HS-27A (cell line): ENCODE measurements around the gene SLC2A1.

Source experiments
- DNase-seq: peaks from one replicate; pipeline ENCODE4 v3.0.0-alpha.2; 2012; ENCODE audit warnings: low read depth, missing footprints

The SLC2A1 gene

GRCh38 chr1:42942444-42942843 is 16.2 kb downstream of the SLC2A1 start:
- DNase-seq, result no peak

DNA sequence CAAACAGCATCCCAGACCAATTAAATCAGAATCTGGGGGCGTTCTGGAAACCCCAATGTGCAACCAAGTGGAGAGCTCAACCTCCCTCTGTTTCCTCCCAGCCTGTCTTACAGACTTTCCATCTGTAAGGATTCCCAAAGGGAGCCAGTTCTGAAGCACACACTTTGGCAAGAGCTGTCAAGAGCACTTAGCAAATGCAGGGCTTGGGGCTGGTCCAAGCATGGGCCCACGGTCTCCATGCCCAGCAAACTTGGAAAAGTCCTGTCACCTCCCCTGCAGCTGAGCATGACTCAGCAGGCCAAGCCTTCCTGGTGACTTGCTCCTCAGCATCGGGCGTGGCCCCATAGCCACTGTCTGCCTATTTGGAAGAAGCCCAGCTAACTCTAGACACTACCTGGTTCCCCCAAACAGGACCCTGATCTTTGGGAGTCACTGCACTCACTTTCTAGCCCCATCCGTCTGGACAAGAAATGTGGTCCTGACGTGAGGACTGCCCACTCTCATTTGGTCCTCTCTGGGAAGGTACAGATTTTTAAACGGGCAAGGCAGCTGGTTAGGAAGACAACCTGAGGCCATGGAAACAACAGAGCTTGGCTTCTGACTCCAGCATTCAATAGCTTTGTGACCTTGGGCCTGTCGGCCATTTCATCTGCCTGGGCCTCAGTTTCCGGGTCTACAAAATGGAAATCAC is 16.9 kb downstream of the SLC2A1 start:
- DNase-seq, result peak; percentile 91

- peak; percentile 100 for DNase-seq
These were observed 17.6 kb downstream of the SLC2A1 start for GRCh38 chr1:42940851-42941639.

DNA sequence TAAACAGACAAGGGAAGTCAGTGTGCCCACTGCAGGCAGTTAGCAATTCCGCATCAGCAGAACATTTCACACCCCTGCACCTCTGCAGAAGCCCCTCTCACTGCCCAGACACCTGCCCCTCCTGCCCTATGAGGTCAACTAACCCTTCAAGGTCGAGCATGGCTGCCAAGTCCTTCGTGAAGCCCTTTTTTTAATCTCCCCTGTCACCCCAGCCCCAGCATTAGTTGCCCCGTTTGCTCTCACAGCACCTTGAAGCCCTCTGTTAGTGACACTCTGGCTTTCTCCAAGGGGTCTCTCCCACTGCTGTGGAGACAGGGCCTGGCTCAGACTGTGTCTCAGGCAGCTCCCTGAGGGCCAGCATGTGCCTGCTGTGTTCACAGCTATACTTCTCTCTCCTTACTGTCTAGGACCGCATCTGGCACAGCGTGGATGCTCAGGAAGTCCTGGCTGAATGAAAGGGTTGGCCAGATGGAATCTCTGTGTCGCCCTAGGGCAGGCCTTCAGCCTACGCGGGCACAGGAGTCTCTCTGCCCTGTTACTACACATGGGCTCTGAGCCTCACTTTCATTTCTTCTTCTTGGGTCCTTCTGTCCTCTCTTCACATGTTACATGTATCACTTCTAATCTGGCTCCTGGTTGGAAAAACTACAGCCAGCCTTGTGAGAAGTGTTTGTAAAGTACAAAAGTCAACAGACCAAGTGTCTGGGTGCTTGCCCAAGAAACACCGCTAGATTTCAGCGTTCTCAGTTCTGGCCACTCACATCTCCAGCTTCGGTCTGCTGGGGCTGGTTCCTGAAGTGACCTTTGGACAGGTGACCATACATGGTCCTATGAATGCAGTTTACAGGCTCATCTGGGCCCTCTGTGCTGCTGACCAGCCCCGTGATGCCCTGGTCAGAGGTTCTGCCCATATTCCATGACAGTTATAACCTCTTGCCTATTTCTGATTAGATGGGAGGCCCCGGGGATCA is 19.7 kb downstream of the SLC2A1 start:
- no peak for DNase-seq

DNA sequence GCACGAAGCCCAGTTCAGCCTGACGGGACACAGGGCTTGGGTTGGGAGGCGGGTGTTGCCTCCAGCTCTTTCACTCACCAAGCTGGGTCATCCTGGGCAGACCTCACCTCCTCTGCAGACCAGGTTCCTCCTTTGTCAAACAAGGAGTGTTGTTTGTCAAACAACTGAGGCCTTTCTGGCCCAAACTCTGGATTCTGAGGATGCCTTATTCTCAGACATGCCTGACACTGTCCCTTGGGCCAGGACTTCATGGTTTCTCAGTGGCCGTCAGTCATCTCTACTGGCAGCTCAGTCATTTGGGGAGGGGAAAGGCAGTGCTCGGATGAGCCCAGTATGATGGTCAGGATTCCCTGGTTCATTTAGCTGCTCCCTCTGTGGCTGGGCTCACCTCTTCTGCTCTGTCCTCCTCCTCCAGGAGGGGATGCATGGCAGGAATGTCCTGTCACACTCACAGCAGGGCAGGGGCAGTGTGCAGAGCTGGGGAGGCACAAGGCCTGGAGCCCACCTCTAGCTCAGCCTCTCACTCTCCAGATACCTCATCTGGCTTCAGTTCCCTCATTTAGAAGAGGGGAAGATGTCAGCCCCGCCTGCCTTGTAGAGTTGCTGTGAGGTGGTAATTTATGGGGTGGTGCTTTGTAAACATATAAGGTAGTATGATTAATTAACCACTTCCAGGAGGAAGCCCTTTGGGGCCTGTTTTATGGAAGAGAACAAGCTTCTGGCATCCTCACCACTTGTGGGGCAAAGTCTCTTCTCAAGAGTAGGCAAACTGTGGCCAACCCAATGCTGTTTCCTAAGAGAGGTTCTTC is 20.6 kb downstream of the SLC2A1 start:
- no peak for DNase-seq

- DNase-seq, result no peak
These were observed 21.4 kb downstream of the SLC2A1 start for GRCh38 chr1:42937141-42937696.

- peak; percentile 82 for DNase-seq
These were observed 22.2 kb downstream of the SLC2A1 start for GRCh38 chr1:42936309-42937078.

DNA sequence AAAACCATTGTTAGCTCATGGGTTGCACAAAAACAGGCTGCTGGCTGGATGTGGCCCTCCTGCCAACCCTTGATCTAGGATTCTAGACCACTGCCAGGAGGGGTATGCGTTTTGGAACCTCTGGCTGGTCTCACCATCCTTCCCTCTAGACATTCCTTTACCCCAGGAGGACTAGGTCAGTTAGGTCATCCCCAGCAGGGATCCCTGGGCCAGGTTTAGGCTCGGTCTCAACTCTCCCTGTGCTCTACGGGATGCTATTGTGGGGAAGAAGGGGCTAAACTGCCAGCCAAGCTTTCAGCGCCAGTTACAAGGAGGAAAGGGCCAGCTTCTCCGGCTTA is 22.7 kb downstream of the SLC2A1 start:
- DNase-seq, result no peak

GRCh38 chr1:42935313-42935895 is 23.3 kb downstream of the SLC2A1 start:
- no peak for DNase-seq

DNA sequence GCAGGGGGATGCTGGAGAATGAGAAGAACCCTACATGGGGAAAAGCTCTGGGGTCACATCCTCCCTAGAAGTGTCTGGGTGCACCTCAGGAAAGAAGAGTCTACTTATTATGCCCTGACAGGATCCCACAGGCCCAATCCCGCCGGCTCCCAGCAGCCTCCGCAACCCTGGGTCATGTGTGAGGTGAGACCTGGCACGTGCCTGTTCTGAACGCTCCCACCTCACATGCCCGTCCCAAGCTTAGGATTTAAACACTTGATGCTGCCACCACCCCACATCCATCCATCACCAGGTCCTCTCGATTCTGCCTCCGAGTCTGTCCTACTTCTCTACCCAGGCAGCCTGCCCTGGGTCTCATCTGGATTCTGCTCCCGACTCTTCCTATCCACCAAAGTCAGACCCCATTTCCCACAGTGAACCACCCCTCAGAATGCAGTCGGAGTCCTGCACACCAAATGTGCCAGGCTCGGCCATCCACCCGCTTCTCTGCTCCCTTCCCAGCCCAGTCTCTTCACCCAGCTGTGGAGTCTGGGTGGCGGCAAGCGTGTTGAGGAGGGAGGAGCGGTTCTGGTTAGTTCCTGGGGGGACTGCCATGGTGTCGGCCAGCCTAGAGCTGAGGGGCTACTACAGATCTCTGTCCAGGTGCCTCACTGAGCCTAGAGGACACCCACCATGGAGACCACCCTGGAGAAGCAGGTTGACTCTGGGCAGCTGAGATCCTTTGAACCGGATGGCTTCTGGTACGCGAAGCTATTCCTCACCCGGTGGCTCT is 23.9 kb downstream of the SLC2A1 start:
- no peak for DNase-seq

DNA sequence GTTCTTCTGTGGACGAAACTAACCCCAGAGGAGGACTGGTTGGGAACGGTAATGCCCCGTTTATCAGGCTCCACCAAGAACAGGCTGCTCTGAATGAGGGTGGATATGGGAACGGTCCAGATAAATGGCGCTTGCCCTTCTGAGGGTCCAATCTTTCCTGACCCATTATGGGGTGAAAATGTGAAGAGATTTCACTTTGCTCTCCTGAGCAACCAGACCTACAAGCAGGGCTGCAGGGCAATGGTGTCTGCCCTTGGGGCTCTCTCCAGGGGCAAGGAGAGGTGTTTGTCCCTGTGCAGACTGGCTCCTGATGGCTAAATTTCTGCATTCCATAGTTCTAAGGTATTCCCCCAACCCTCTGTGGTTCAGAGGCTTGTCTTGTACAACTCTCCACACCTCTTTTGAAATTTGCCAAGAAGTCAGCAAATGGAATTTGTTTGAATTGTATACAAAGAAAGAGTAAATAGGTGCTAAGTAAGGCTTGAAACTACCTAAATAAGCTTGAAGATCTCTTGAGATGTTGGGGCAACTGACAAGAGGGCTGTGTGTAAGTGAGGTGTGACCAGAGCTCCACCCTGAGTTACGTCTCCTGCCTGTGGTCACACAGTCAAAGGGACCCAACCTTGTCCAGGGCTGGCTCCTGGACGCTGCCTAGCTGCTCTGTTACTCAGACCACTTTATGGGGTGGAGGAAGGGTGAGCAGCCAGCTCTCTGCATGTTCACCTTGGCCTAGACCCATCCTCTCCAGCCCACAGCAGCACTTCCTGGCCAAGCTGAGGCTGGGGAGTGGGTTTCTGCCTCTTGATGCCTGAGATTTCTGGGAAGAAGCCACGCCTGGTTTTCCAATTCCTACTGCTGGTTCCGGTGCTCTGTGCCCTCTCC is 24.8 kb downstream of the SLC2A1 start:
- DNase-seq, result no peak

GRCh38 chr1:42933060-42933586 is 25.5 kb downstream of the SLC2A1 start:
- no peak for DNase-seq

- no peak for DNase-seq
These were observed 26.2 kb downstream of the SLC2A1 start for GRCh38 chr1:42932442-42932941.

- DNase-seq, result no peak
These were observed 26.7 kb downstream of the SLC2A1 start for GRCh38 chr1:42931911-42932422.

- no peak for DNase-seq
These were observed 27.5 kb downstream of the SLC2A1 start for GRCh38 chr1:42931108-42931539.

GRCh38 chr1:42930178-42931107 is 28.2 kb downstream of the SLC2A1 start:
- no peak for DNase-seq
